OCI-M2 (cell line): ENCODE measurements around the gene MIA.
"Not testable (repeated sequence)": the region's sequence is repeated elsewhere in the genome, so short reads cannot be mapped to it uniquely, and the experiment has no call there.

ENCODE experiments used
- DNase-seq: peaks from one replicate; lab custom pipeline; 2025; ENCODE audit not compliant: unreplicated experiment; lab: John Stamatoyannopoulos, UW

The MIA gene

DNA sequence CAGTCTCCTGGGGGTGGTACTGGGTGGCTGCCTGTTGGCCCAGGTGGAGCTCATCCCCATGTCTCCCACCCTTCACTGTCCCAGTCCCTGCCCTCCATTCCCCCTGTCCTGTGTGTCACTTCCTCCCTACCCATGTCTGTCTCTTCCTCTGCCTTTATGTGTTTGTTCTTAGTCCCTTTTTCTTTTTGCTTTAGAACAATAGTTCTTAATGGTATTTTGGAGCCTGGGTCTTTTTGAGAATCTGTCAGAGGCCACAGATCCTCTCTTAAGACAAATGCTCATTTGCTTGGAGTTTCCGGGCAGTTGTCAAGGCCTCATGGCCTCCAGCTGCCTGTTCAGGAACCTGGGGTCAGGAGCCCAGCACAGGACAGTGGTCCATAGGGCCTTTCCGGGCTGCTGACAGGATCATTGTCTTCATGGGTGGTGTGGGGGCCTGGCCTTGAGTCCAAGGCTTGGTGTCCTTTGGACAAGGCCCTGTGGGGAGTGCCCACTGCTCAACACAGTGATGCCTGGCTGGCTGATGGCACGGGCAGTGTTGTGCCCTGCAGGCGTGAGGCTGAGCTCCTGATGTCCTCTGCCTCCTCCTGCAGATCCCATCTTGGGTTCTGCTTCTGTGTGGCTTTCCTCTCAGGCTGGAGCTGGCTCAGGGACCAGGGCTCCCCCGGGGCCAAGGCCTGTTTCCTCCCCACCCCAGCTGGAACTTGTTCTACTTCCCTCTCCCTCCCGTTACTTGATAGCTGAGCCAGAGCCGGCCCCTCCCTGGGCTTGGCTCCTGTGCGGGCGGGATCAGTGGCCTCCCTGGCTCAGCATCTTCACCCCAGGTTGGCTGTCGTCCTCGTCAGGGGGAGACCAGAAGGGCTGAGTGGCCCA is 27.2 kb downstream of the MIA start:
- DNase-seq, result no peak

DNA sequence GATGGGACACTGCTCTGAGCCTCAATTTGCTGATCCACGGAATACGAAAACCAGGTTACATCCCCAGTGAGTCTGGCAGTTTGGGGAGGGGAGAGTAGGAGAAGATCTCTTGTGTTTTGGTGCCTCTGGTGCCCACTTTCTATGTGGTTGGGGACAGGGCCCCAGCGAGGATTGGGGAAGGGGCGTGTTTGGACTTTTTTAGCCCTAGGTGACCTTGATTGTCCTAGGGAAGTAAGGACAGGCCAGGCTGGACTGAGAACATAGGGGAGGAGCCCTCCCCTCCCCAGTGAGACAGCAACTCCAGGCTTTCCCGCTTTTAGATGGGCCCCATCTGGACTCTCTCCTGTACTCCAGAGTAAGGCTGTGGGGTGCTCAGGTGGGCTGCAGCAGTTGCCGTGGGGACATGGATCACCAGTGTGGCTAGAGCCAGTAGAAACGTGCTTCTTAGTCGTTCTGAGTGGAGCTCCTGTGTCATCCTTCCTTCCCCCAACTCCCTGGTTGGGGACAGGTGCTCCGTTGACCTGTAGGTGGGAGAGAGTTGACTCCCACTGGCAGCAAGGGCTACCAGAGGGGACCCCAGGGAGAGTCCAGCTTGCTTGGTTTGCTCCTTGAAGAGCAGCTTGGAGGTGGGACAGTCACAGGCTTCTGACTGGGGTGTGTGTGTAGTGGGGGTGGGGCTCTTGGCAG is 28.0 kb downstream of the MIA start:
- DNase-seq, result no peak

DNA sequence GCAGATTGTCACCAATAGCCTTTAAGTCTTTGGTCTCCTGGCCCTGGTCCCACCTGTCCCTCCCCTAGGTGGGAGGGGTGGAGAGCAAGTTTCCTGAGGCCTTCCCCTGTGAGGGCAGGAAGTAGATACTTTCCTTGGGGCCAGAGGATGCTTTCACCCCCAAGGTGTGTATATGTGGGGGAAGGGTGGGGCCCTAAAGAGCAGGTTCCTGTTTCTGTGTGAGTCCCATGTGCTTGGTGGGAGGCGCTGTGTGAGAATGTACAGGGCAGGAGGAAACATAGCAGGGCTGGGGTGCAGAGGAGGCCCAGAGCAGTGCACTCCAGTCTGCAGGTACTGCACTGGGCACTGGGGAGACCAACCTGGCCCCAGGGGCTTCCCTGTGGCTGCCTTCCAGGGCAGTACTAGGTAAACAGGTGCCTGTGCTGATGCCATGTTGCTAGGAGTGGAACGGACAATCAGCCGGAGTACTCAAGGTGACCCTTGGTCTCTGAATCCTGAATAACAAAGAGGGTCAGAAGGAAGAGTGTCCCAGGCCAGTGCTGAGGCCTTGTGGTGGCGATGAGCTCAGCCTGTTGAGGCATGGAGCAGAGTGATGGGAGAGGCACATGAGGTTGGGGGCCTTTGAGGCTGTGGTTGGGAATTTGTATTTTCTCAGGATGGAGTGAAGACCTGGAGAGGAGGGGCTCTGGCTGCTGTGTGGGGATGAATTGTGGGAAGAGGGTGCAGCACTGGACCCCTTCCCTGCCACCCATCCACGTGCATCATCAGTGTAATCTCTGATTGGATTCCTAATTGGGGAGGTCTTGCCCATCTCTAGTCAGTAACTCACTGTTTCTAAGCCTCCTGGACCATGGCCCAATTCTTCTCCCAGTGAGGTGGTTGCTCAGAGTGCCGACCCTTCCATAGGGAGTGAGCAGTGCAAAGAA is 28.8 kb downstream of the MIA start:
- no peak for DNase-seq

DNA sequence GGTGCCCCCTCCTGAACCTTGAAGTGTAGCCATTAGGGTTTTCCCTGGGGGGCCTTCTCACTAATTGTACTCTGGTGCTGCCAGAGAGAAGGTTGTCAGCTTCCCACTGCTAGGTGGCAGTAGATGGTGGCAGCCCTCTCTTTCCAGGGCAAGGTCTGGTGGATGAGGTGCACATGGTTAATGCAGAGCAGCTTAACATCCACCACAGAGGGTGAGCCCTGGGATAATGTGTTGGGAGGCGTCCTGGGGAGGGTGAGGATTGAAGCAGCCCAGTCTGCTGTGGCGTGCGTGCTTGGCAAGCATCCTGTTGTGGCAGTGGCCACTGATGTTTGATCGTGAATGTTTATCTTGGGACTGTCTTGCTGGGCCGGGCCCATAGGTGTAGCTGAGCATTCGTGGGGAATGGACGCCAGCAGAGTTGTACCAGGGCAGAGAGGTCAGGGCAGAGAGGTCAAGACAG is 29.5 kb downstream of the MIA start:
- DNase-seq, result no peak

DNA sequence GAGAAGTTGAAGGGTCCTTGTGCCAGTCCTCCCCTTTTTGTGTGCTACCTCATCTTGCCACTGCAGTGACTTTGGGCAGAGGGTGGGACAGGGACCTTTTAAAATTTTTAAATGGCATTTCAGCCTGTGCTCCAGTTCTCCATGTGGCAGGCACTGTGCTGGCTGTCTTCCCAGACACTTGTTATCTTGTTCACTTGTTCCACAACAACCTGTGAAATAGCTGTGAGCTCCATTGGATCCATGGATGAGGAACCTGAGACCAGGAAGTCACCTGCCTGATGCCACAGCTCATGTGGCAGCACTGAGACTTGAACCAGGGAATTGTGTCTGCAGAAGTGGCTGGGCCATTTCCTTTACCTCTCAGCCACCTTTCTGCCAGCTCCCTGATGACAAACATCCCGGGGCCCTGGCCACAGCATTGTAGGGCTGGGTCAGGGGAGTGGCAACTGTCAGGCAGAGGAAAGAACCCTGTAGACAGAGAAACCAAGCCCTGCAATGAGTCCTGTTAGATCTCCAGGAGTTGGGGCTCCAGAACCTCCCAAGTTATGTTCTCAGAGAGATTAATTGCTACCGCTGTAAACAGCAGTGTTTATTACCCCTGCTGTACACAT is 30.0 kb downstream of the MIA start:
- no peak for DNase-seq

DNA sequence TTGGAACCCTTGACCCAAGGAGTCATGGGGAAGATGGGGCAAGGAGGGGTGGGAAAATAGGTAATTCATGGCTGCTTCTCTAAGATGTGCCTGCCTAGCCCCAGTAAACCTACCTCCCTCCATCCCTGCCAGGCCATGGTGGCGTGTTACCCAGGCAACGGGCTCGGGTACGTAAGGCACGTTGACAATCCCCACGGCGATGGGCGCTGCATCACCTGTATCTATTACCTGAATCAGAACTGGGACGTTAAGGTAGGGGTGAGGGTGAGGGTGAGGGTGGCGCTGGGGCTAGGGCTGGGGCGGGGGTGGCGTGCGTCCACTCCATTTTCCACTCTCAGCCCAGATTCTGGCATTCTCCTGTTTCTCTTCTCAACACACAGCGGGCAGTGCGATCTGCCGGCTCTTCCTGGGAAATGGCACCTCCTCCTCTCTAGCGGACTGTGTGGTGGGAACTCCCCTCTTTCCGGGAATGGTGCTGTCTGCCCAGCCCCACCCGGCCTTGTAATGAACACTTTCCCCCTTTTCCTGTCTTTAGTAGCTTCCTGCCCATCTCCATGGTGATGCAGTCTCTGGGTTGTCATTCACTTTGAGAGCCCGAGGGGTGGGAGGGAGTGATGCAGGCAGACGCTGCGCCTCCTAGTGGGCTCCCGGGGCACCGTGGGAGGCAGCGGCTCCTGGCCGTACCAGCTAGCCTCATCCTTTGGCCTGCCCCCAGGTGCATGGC is 31.3 kb downstream of the MIA start:
- no peak for DNase-seq

DNA sequence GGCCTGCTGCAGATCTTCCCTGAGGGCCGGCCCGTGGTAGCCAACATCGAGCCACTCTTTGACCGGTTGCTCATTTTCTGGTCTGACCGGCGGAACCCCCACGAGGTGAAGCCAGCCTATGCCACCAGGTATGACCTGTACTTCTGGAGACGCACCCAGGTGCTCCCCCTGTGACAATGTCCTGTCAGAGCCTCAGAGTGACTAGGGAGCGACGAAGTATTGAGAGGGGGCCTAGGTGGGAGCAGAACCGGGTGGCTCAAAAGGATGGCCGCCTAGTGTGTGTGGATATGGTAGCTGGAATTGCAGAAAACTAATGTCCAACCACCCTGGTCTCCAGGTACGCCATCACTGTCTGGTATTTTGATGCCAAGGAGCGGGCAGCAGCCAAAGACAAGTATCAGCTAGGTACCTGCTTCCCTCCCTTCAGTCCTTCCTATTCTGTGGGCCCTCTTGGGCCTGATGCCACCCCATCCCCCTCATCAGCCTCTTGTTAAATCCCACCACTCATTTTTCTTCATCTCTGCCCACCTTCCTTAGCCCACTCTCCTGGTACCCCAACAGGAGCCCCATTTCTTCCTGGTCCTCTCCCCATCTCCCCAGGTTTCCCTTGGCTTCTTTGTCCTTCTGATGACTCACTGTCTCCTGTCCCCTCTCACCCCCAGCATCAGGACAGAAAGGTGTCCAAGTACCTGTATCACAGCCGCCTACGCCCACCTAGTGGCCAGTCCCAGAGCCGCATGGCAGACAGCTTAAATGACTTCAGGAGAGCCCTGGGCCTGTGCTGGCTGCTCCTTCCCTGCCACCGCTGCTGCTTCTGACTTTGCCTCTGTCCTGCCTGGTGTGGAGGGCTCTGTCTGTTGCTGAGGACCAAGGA is 32.1 kb downstream of the MIA start:
- no peak for DNase-seq

DNA sequence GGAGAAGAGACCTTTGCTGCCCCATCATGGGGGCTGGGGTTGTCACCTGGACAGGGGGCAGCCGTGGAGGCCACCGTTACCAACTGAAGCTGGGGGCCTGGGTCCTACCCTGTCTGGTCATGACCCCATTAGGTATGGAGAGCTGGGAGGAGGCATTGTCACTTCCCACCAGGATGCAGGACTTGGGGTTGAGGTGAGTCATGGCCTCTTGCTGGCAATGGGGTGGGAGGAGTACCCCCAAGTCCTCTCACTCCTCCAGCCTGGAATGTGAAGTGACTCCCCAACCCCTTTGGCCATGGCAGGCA is 32.7 kb downstream of the MIA start:
- DNase-seq, result no peak

DNA sequence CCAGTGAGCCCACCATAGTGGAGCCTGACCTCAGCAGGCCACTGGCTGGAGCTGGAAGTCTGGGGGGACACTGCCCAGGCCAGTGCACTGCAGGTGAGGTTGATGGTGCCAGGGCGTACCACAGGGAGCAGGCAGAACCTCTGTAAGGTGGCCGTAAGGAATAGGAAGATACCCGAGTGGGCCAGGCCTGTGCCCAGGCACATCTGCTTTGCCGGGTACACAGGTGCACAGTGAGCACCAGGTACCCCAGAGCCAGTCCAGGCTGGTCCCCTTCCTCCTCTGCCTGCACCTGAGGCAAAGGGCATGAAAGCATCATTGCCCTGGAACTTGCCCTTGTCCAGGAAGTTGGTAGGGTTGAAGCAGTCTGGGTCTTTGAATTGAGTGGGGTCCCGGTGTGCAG is 33.2 kb downstream of the MIA start:
- no peak for DNase-seq

DNA sequence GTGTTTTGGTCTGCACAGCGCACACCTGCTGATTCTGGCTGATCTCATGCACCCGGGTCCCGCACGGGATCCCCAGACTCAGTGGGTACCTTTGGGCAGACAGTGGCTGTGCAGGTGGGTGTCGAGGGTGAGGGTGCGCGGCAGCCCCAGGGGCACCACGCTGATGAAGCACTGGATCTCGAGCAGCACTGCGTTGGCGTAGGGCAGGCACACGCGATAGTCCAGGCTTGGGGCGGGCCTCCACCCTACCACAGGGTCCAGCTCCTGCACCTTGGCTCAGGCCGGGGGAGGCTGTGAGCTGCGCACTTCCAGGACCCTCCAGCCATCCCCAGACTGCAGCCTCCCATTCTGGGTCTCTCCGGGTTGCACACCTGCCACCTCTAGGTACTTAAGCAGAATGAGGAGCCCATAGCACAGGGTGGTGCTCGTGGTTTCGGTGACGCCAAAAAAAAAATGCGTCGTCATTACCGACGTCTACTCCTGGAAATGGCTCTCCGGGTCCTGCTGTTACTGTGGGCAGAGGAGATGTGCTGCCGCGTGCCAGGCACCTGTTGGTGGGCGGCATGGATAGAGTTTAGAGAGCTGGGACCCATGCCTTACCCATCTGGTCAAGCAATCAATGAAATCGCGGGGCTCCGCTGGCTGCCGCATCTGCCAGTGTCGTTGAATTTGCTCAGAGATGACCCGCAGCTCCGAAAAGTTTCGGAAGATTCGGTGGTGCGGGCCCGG is 34.2 kb downstream of the MIA start:
- no peak for DNase-seq

DNA sequence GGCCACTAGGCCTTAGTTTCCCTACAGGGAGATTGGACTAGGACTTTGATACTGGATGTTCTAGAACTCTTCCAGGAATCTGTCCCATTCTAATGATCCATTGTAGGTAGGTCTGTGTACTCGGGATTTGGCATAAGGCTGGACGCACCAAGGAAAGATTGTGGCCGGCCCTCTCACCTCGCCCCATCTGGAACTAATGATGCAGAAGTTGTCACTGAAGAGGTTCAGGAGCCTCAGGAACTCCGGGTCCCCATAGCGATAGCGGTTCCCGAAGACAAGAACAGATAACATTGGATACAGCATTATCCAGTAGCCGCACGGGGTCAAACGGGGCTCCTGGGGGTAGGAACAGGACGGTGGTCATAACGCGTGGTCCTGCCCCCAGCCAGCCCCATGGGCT is 34.8 kb downstream of the MIA start:
- DNase-seq, result no peak

DNA sequence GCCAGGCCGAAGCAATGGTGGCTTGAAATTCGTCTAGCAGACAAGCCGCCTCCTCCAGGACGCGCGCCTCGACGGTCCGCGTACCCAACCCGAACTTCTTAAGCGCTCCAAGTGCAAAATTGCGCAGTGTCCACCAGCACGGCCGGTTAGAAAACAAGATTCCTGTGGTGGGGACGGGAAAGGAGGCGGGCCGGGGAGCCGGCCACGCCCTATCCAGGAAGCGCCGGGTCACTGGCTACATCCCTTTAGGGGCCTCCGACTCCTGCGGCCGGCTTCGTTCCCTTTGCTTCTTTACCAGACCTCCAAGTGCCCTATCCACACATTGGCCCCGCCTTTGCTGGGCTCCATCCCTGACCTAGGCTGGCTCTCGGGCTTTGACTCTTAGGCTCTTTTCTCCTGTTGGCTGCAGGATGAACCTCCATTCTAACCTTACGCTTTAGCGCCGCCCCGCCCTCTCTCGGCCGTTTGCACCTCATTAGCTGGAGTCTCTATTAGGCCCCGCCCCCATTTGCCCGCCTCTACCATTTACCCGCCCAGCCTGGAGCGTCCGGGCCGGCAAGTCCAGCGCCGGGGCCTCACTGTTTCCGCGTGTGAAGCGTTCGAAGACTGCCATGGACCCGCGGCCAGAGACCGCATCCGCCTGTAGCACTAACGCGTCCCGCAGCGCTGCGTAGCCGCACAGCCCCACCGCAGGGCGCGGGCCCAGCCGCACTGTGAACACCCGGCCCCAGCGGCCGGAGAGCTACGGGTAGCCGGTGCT is 35.5 kb downstream of the MIA start:
- not testable (repeated sequence) for DNase-seq

DNA sequence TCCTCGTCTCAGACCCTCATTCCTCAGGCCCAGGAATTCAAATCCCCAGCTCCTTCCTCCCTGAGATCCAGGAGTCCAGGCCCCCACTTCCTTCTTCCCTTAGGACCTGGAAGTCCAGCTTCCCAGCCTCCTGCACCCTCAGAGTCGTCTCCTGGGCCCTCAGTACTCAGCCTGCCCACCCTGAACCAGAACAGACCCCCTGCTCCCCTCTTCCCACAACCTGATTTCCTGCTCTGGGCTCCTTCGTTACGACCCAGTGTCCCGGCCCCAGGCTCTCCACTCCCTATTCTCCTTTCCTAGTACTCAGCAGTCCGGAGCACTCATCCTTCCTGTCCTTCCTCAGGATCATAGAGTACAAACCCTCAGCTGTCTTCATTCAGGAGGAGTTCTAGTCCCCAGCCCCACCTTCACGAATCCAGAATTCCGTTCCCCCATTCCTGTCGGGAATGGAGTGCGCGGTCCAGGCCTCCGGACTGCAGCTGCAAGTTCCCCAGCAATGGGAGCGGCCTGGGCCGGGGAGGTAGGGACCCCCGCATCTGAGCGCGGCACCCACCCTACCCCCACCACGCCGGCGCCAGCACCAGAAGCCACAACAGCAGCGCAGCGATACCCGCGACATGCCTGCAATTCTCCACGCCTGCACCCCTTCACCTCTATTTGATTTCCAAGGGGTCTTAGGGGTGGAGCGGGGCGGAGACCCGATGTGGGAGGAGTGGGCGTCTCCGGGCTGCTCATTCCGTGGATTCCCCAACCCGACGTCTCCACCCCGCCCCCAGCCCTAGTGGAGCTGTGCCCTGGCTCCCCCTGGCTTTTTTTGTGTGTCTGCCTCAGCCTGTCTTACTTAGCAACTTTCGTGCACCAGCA is 36.4 kb downstream of the MIA start:
- DNase-seq, result no peak

DNA sequence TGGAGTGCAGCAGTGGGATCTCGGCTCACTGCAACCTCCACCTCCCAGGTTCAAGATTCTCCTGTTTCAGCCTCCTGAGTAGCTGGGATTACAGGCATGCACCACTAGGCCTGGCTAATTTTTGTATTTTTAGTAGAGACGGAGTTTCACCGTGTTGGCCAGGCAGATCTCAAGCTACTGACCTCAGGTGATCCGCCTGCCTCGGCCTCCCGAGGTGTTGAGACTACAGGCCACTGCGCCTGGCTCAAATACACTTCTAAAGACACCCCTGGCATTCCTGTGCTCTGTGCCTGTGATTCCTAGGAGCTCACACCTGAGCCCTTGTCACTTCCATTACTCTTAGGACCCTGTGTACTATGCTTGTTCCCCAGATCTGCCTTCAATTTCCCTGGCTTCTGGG is 37.2 kb downstream of the MIA start:
- DNase-seq, result not testable (repeated sequence)

DNA sequence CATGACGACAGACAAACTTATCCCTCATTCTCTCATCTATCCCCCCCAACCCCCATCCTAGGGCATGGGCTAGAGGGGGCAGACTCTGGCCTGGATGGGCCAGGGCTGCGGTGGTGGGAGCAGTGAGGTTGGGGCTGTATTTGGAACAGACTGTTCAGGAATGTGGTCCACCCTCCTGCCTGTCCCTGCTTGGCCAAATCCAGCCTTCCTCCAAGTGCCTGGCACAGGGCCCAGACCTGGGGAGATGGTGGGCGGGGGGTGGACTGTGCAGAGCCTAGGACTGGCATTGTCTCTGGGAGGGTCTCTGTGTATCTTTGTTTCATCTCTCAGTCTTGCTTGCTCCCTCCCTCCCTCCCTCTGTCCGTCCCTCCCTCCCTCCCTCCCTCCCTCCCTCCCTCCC is 37.9 kb downstream of the MIA start:
- DNase-seq, result no peak

DNA sequence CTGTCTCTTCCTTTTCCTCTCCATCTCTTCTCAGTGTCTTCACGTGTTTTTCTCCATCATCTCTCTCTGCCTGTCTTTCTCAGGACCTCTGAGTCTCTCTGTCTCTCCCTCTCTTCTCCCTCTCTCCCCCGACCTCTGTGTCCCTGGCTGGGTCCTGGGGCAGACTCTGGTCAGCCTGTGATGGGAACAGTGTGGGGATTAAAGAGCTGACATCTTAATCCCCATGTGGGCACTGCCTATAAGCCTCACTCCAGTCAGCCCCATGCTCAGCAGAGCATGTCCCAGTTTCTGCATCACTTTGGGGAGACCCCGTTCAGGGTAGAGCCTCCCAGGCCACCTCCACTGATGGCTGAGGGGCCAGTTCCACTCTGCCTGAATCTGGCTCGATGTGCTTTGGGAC is 39.9 kb downstream of the MIA start:
- DNase-seq, result no peak
